NCI-H1694 (cell line): Measurements from ENCODE around the gene CCDC183.
"Not testable (repeated sequence)": the region's sequence is repeated elsewhere in the genome, so short reads cannot be mapped to it uniquely, and the experiment has no call there.

Source experiments
- DNase-seq: peaks from one replicate; lab custom pipeline; 2025; lab: John Stamatoyannopoulos, UW

Gene CCDC183

GRCh38 chr9:136825295-136826187, 29.4 kb downstream of the CCDC183 start:
- no peak for DNase-seq

GRCh38 chr9:136826188-136826541, 30.0 kb downstream of the CCDC183 start:
- no peak for DNase-seq

- DNase-seq = no peak
Observed at GRCh38 chr9:136826703-136827582, 30.8 kb downstream of the CCDC183 start.

- DNase-seq = no peak
Observed at GRCh38 chr9:136827794-136828473, 31.8 kb downstream of the CCDC183 start.

GRCh38 chr9:136828474-136829140, 32.5 kb downstream of the CCDC183 start:
- DNase-seq = no peak

GRCh38 chr9:136829412-136829811, 33.3 kb downstream of the CCDC183 start:
- no peak for DNase-seq

GRCh38 chr9:136829981-136830885, 34.1 kb downstream of the CCDC183 start:
- no peak for DNase-seq

GRCh38 chr9:136831002-136831719, 35.0 kb downstream of the CCDC183 start:
- DNase-seq = no peak

GRCh38 chr9:136831720-136832104, 35.6 kb downstream of the CCDC183 start:
- no peak for DNase-seq

GRCh38 chr9:136832581-136832980, 36.4 kb downstream of the CCDC183 start:
- no peak for DNase-seq

- not testable (repeated sequence) for DNase-seq
Observed at GRCh38 chr9:136833381-136834048, 37.4 kb downstream of the CCDC183 start.

GRCh38 chr9:136835162-136835931, 39.2 kb downstream of the CCDC183 start:
- no peak for DNase-seq

- no peak for DNase-seq
Observed at GRCh38 chr9:136835932-136836904, 40.1 kb downstream of the CCDC183 start.

- DNase-seq = no peak
Observed at GRCh38 chr9:136837146-136837855, 41.2 kb downstream of the CCDC183 start.

GRCh38 chr9:136837856-136838277, 41.7 kb downstream of the CCDC183 start:
- DNase-seq = not testable (repeated sequence)

- no peak for DNase-seq
Observed at GRCh38 chr9:136838314-136839228, 42.4 kb downstream of the CCDC183 start.
